ENCODE measurements around the gene CCNK.

Gene CCNK

DNA sequence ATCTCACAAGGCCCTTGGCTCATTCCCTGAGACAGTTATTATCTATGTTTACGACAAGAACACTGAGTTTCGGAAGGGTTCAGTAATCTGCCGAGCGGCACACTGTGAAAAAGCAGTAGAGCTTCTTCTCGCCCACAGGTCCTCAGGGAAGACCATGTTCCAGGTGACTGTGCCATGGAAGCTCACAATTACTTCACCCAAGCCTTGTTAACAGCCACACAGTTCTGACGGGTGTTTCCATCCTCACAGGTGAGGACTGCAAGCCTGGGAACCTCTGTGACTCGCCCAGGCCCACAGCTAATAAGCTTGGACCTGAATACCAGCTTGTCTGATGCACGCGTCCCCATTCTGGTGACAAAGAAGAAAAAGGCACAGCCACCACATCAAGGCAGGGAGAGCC is 15.9 kb upstream of the CCNK start:
- no peak overlapping the region for H3K4me3 ChIP-seq (ENCODE audit: low read depth, low read length)
- TF ChIP-seq CTCF (IDR thresholded peaks at IDR 0.05; ENCODE audit: low read depth, low read length) = no peak

DNA sequence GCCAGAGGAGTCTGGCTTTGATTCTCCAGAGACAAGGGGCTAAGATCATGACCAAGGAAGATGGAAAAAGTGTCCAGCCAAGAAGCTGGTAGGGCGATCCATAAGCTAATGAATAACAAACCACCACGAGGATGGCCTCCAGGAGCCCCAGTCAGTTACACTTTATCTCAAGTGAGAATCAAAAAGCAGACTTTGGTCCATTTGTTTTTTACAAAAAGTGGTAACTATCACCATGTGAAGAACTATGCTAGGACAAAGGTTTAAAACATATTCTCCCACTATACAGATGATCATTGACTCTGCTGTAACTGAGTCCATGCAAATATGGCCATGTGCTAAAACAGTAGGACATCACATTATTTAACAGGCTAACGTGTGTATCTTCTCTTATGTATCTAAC is 14.5 kb upstream of the CCNK start:
- H3K4me3 ChIP-seq (ENCODE audit: low read depth, low read length) = no peak overlapping the region
- no peak for TF ChIP-seq CTCF (IDR thresholded peaks at IDR 0.05; ENCODE audit: low read depth, low read length)

GRCh38 chr14:99467336-99468078 is 13.7 kb upstream of the CCNK start:
- no peak for TF ChIP-seq CTCF (IDR thresholded peaks at IDR 0.05; ENCODE audit: low read depth, low read length)

DNA sequence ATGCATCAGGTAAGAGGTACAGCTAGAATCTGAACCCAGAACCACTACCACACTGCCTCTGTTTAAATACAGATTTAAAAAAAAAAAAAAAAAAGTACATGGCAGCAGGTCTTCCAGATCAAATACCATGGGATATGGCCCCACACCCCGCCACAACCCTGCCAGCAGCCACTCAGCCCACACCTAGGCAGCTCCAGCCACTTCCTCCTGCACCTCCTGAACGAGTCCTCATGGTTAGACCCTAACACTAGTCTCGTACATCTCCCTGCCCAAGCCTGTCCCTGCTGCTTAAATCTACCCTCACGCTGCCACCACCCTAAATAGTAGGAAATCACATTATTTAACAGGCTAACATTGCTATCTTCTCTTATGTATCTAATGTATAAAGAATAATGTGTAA is 13.1 kb upstream of the CCNK start:
- no peak overlapping the region for H3K4me3 ChIP-seq (ENCODE audit: low read depth, low read length)
- no peak for TF ChIP-seq CTCF (IDR thresholded peaks at IDR 0.05; ENCODE audit: low read depth, low read length)

More at GRCh38 chr14:99467336-99468078, 13.7 kb upstream of the CCNK start:
- no peak overlapping the region for H3K4me3 ChIP-seq (ENCODE audit: low read depth, low read length)

DNA sequence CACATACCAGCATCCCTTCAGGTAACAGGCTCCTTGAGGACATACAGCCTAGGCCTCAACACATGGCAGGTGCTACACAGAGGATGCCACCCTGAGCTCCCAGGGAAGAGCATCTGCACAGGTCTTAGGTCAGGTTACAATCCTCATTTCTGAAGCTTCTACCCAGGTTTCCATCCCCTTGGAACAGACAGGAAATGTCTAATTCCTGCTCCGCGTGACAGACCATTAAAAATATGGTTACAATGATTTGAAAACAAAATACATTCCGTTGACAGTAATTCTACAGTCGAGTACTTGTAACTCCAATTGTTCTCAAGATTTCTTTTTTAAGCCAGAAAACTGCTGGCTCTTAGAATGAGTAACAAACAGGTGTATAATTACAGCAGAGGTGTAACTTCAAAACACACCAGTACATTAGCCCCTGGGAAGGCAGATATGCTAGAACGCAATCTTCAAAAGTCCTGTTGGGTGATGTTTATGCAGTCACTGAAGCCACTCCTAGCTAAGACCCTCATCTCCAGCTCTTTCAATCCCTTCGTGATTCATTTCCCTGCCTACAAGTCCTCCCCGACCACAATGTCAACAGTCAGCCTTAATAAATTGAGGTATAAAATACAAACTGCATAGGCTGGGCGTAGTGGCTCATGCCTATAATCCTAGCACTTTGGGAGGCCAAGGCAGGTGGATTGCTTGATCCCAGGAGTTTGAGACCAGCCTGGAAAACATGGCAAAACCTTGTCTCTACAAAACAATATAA is 12.2 kb upstream of the CCNK start:
- no peak overlapping the region for H3K4me3 ChIP-seq (ENCODE audit: low read depth, low read length)
- TF ChIP-seq CTCF (IDR thresholded peaks at IDR 0.05; ENCODE audit: low read depth, low read length) = no peak

DNA sequence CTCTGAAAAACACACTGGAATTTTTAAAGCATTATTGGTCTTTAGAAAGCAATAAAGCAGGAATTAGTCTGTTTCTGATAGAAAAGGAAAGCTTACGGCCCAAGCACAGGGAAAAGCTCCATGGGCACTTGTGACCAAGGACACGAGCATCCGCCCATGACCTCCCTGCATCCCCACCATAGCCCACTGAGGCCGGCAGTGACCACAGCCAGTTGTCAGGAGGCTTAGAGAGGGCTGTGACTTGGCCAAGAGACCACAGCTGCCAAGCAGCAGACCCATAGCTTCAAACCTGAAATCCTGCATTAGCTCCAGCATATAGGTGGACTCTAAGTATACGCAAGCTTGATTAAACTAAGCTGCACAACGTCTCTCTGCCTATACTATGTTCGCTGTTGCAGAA is 9.5 kb upstream of the CCNK start:
- H3K4me3 ChIP-seq (ENCODE audit: low read depth, low read length) = no peak overlapping the region
- no peak for TF ChIP-seq CTCF (IDR thresholded peaks at IDR 0.05; ENCODE audit: low read depth, low read length)

GRCh38 chr14:99472937-99473336 is 8.3 kb upstream of the CCNK start:
- H3K4me3 ChIP-seq (ENCODE audit: low read depth, low read length) = no peak overlapping the region
- TF ChIP-seq CTCF (IDR thresholded peaks at IDR 0.05; ENCODE audit: low read depth, low read length) = no peak
